GM19395 (cell line): ENCODE measurements around the gene AMH.

Source experiments
- ATAC-seq: cut with Tn5 transposase; IDR thresholded peaks from one replicate; pipeline ENCODE4 v1.9.1; 2021; ENCODE audit warnings: mild to moderate bottlenecking, moderate library complexity; ENCODE audit not compliant: unreplicated experiment

Gene AMH

DNA sequence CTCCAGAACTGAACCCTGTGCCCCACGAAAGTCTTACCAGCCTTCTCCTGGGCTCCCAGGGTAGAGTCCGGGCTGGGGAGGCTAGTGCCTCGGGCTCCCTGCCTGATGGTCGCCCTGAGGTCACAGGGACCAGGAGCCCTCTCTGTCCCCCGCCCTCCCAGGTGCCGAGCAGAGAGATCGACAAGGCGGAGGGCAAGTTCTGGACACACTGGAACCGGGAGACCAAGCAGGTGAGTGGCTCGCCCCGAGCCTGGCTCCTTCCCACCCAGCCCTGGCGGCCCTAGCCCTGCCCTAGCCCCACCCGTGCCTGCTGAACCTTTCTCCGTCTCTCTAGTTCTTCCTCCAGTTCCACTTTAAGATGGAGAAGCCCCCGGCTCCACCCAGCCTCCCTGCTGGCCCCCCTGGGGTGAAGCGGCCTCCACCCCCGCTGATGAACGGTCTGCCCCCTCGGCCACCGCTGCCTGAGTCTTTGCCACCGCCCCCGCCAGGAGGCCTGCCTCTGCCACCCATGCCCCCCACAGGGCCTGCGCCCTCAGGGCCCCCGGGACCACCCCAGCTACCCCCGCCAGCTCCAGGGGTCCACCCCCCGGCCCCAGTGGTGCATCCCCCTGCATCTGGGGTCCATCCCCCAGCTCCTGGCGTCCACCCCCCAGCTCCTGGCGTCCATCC lies 1.6 kb upstream of the AMH start:
- no peak for ATAC-seq

DNA sequence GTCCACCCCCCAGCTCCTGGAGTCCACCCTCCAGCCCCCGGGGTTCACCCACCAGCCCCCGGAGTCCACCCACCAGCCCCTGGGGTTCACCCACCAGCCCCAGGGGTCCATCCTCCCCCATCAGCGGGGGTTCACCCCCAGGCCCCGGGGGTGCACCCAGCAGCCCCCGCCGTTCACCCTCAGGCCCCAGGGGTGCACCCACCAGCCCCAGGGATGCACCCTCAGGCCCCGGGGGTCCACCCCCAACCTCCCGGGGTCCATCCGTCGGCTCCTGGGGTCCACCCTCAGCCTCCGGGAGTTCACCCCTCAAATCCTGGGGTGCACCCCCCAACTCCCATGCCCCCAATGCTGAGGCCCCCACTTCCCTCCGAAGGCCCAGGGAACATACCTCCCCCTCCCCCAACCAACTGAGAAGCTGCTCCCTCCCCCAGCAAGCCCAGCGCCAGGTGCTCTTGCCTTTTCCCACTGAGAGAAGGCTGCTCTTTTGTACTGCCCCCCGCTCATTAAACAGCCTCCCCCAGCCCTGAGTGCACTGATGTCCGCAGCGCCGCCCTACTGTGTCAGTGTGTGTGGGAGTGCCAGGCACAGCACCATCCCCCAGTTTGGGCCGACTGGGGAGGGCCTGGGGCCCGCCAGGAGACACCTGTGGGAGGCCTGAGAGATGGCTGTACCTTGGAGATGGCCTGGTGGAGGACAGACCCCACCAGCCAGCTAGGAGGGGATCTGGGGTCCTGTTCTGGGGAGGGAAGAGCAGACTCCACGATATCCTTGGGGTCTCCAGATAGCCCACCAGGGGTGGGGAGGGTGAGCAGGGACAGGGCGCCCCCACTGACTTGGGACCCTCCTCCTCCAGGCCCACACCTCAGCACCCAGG lies 750 bp upstream of the AMH start:
- no peak for ATAC-seq

DNA sequence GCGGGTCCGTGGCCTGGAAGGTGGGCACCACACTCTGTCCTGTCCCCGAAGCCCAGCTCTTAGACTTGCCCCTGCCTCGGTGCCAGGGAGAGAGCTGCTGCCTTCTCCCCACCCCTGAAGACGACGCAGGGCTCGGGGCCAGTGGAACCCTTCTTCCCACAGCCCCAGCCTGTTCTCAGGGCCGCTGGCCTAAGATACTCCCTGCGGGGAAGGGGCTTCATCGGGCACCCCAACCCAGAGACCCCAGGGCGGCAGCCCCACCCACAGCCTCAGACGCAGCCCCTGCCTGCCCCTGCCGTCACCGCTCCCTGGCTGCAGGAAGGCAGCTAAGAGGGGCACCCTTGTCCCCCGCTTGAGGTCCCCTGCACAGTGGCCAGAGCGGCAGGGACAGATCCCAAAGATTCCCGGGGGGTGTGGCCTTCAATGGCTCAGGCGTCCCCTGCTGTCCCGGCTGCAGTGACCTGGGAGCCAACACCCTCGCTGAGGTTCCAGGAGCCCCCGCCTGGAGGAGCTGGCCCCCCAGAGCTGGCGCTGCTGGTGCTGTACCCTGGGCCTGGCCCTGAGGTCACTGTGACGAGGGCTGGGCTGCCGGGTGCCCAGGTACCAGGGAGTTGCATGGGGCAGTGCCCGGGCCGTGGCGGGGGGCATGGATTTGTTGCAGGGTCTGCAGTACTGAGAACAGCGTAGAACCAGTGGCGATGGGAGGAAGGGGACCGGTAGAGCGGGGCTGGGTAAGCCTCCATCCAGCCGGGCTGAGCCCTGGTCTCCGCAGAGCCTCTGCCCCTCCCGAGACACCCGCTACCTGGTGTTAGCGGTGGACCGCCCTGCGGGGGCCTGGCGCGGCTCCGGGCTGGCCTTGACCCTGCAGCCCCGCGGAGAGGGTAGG lies 1.0 kb downstream of the AMH start:
- no peak for ATAC-seq

DNA sequence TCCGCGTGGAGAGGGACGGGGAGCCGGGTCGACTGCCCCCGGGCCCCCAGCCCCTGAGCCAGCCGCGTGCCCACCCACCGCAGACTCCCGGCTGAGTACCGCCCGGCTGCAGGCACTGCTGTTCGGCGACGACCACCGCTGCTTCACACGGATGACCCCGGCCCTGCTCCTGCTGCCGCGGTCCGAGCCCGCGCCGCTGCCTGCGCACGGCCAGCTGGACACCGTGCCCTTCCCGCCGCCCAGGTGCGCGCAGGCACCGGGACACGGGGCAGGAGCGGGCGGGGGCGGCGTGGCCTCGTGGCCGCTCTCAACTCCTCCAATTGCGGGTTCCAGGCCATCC lies 1.6 kb downstream of the AMH start:
- no peak for ATAC-seq

DNA sequence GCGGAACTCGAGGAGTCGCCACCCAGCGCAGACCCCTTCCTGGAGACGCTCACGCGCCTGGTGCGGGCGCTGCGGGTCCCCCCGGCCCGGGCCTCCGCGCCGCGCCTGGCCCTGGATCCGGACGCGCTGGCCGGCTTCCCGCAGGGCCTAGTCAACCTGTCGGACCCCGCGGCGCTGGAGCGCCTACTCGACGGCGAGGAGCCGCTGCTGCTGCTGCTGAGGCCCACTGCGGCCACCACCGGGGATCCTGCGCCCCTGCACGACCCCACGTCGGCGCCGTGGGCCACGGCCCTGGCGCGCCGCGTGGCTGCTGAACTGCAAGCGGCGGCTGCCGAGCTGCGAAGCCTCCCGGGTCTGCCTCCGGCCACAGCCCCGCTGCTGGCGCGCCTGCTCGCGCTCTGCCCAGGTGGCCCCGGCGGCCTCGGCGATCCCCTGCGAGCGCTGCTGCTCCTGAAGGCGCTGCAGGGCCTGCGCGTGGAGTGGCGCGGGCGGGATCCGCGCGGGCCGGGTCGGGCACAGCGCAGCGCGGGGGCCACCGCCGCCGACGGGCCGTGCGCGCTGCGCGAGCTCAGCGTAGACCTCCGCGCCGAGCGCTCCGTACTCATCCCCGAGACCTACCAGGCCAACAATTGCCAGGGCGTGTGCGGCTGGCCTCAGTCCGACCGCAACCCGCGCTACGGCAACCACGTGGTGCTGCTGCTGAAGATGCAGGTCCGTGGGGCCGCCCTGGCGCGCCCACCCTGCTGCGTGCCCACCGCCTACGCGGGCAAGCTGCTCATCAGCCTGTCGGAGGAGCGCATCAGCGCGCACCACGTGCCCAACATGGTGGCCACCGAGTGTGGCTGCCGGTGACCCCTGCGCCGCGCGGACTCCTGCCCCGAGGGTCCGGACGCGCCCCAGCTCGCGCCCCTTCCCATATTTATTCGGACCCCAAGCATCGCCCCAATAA lies 2.3 kb downstream of the AMH start:
- ATAC-seq = no peak

DNA sequence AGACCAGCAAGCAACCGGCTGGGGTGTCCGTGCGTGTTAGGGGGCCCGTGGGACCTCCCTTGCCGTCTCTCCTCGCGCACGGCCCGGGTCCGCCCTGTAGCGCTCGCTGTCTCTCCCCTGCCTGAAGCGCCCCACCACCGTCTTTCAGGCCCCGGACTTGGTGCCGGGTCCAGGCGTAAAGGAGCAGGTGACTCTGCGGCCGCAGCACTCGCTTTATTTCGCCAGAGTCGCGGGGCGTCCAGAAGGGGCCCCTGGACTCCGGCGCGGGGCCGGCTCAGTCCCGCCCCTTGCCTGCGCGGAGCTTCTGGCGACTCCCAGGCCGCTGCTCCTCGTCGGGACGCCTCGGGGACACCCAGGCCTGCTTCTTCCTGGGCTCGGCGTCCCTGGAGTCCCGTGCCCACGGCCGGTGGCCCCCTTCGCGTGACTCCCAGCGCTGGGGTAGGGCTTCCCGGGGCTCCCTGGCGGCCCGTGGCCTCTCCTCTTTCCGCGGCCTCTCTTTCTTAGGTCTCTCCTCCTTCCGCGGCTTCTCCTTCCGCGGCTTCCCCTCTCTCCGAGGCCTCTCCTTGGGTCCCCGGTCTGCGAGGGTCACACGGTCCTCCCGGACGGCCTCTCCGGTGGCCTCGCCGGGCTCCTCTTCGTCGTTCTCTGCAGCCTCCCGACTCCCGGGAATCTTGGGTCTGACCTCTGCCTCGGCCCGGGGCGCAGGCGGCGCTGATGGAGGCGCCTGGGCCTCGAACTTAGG lies 3.1 kb downstream of the AMH start:
- ATAC-seq = no peak

DNA sequence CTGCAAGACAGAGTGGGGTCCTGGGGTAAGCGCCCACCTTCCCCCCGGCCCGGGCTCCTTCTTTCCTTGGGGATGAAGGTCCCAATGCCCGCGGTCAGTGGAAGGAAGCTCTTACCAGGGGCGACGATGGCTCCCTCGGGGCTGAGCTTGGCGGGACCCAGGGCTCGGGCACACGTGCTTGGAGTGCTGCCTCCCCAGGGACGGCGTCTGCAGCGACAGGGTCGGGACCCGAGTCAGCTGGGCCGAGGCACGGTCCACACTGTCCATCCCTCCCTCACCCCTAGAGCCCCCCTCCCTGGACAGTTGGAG lies 3.6 kb downstream of the AMH start:
- ATAC-seq = no peak

DNA sequence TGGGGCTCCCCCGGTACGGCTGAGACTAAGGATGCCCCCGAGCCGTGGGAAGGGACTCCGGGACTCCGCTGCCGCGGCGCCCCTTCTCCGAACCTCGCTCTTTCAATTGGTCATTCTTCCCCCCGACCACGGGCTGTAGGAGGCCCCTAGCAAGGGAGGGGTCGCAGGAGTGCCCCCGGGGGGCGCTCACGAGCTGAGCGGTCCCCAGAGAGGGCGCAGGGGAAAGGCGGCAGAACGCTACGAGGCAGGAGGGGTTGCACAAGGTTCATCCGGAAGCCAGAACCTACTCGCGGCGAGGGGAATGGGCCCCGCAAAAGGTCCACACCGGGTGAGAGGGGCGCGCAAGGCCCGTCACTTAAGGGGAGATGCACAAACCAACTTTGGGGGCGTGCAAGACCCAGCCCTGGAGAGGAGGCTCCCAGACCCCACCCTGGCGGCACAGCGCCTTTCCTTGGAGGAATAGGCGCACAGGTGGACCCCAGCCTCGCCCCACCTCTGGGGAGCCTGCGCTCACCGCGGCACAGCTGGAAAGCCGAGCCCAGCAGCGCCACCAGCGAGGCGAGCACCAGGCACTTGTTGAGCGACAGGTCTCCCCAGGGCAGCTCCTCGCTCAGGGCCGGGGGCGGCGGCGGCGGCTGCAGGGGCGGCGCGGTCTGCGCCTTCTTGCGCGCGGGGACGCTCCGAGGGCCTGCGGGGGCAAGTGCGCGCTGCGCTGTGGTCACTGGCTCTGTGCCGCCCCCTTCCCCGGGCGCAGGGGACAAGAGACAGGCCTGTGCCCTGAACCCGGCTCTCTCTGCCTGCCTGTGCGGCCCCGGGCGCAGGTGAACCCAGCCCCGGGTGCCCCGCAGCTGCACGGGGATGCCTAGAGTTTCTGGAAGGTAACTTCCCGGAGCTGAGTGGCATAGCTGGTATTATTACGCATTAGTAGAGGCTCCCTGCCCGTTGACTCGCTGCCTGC lies 4.3 kb downstream of the AMH start:
- ATAC-seq = no peak

DNA sequence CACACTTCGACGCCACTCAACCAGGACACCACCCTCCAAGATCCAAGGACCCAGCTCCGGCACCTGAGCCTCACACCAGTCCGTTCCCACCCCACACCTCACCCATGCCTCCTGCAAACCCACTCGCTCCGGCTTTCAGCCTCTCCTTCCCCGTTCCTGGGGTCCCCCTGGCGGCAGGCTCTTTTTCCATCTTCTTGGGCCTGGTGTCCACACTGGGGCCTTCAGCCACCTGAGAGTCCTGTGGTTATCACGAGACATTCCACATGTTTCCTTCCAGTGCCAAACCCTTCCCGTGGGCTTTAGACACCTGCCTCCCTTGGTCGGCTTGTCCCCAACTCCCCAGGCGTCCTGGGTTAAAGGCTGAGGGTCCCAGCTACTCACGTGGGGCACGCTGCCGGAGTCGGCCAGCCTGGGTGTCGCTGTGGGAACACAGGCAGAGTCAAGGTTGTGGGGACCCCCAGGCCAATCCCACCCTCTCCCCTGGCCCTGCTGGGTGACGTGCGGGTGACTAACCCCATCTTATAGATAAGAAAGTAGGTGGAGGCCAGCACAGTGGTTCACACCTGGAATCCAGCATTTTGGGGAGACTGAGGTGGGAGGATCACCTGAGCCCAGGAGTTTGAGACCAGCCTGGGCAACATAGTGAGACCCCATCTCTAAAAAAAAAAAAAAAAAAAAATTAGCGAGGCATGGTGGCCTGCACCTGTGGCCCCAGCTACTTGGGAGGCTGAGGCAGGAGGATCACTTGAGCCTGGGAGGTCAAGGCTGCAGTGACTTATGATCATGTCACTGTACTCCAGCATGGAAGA lies 5.1 kb downstream of the AMH start:
- ATAC-seq = no peak

DNA sequence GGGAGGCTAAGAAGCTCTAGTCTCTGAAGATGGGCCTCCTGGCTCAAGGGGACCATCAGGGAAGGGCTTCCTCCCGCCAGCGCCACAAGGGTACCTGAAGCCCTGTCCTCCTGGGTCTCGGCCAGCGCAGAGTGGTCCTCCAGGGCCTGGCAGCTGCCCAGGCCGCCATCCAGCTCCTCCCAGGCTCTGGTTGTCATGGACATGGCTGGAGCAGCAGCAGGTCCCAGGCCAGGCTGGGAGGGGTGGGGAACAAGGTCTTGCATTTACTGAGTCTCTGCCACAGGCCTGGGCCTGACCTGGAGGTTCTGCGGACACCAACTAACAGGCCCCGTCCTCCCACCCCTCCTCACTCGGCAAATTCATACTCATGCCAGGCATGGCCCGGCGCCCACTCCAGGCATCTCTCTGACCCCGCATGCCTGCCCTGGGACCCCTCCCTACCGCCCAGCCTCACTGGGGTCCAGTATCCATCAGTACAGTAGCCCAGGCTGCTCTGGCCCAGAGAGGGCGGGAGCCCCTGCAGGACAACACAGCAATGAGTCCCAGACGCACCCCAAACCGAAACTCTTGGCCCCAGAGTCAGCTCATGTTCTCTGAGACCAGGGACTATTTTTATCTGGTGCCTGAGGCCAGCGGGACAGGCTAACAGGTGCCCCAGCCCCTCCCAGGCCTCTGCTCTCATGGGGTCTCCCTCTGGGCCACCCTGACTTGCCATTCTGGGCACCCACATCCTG lies 6.2 kb downstream of the AMH start:
- no peak for ATAC-seq

DNA sequence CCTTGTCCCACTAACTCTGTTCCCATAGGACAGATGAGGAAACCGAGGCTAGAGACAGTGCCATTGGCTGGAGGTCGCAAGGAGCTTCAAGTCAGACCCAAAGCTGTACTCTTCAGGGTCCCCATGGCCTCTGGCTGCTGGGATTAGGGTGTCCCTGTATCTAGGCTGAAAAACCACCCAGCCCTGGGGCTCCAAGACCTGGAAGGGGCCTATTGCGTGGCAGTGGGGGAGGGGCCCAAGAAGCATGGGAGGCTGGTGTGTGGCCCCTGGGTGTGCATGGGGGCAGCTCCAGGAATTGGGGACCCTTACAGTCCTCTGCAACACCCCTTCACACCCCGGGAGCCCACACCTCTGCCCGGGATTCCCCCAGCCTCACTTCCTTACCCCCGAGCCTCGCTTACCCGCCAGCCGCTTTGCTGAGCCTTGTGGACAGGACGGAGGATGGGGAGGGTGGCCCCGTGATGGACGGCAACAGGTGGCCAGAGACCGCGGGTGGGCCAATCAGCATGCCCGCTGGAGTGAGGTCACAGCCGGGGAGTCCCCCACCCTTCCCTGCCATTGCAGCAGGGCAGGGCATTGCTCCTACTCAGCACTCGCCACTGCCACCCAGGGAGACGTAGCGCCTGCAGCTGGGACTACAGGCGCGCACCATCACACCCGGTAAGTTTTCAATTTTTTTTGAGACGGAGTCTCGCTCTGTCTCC lies 7.0 kb downstream of the AMH start, which contains the start of gene JSRP1:
TSS of gene JSRP1 (minus strand) at position 436 of the 704 bp plus-strand sequence. CDS start 1,103 bp downstream, outside the sequence.
- ATAC-seq = no peak

DNA sequence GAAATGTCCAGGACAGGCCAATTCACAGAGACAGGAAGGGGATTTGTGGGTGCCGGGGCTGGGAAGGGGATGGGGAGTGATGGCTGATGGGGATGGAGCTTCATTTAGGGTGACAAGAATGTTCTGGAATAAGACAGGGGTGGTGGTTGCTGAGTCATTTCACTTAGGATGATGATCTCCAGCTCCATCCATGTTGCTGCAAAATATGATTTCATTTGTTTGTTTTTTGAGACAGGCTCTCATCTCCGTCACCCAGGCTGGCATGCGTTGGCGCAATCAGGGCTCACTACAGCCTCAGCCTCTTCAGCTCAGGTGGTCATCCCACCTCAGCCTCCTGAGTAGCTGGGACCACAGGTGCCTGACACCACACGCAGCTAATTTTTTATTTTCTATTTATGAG lies 10.2 kb downstream of the AMH start:
- no peak for ATAC-seq

DNA sequence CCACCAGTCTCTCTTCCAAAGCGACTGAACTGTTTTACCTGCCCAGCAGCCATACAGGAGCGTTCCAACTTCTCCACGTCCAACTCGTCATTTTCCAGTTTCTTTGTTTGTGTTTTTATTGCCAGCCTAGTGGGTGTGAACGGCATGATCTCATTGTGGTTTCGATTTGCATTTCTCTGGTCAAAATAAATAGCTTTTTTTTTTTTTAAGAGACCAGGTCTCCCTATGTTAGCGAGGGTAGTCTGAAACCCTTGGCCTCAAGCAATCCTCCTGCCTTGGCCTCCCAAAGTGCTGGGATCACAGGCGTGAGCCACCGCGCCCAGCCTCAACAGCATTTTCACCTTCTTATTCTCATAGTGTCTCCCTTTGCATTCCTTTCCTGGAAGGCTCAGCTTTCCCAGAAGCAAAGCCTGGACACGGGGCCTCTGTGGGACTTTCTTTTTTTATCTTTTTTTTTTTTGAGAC lies 11.2 kb downstream of the AMH start:
- ATAC-seq = no peak

DNA sequence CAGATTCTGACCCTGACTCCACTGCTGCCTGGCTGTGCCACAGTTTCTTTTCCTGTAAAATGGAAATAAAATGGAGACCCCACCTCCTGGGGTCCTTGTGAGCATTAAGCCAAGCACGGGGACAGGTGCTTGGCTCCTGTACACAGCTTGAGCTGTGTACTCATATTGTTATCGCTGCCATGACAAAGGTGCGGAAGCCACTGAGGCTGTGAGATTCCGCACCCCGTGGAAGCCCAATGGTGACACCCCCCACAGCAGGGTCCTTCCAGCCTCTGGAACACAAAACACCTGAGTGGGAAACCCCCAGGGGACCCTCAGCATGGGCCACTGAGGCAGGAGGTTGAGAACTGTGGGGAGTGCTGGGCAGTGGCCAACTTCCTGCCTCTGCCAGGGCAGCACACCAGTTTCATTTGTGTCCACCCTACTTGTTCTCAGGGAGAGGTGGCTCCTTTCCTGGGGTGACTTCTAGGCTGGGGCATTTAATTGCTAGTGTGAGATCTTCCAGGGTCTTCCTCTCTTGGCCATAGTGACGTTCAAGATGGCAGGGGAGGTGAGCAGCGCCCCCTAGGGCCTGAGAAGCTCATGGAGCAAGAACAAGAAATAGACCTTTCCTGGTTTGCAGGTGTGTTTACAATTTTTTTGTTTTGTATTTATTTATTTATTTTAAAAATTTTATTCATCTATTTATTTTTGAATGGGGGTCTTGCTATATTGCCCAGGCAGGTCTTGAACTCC lies 12.5 kb downstream of the AMH start:
- ATAC-seq = no peak

DNA sequence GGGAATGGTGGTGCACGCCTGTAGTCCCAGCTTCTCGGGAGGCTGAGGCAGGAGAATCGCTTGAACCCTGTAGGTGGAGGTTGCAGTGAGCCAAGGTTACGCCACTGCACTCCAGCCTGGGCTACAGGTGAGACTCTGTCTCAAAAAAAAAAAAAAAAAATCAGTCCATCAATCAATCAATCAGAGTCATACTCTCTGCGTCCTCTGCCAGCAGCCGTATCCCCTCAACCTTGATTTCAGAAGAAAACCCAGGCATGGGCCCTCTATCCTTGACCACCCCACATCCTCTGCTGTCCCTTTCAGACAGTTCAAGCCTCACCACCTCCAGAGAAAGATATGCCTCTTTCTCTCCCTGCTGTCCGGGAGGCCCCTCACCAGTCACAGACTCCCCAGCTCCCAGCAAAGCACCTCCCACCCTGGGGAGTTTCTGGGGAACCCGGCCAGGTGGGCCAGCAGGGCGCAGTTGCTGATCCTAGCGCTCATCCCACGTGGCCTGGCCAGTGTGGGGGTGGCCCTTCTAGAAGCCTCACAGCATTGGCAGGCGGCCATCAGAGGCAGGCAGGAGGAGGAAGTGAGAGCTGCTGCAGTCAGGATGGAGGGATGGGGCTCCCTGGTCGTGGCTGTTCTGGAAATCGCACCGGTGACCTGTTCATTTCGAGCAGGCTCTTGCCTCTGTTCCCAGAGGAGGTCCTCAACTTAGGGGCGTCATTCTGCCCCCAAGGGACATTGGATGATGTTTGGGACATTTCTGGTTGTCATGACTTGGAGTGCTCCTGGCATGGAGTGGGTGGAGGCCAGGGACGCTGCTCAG lies 17.3 kb downstream of the AMH start:
- no peak for ATAC-seq
